ENCODE measurements around the gene MRPL55. TPM values are rescaled to one million over a fixed set of nuclear protein-coding genes. Genes with fewer than 3 reads are reported as not detected.

The MRPL55 gene
- total RNA-seq, 1 donor from 2014 or later: 33.4 TPM

DNA sequence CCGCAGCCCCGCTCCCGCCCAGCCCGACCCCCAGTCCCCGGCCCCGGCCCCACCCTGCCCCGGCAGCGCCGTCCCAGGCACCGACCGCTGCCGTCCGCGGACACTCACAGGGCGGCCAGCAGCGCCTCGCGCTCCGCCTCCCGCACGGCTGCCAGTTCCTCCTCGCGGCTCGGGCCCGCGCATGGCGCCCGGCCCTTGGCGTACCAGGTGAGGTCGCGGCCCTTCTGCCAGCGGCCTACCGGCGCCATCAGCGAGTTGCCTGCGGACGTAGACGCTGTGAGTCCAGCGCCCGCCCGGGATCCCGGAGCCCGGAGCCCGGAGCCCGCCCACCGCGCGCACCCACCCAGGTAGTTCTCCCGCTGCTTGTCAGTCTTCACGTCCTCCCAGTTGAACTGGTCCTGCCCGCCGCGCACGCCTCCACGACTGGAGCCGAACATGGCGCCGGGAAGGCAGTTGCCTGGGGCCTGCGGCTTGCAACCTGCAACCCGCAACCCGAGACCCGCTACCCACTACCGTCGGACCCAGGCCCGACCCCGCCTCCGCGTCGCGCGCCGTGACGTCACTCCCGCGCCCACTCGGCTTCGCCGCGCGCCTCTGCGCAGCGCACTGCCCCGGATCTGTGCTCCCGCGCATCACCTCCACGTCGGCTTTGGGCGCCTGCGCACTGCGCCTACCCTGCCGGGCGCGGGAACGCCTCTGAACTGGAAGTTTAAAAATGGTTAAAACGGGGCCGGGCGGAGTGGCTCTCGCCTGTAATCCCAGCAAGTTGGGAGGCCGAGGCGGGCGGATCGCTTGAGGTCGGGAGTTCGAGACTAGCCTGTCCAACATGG, 6.1 kb downstream of the MRPL55 start, which contains the start of gene C1orf35:
Gene C1orf35, minus strand, starts transcription at position 535 of the 830 bp plus-strand sequence. Its CDS starts 98 bp downstream, at position 437.
- DNase-seq (ENCODE audit: low spot score in 2 of 2) (peak; percentile 97), FAIRE-seq (no peak)

- DNase-seq (ENCODE audit: low spot score in 2 of 2) (peak; percentile 57 to 58), FAIRE-seq (no peak)
Observed at GRCh38 chr1:228101994-228102790, 6.9 kb downstream of the MRPL55 start.

GRCh38 chr1:228101614-228101993, 7.5 kb downstream of the MRPL55 start:
- FAIRE-seq (no peak), DNase-seq (ENCODE audit: low spot score in 2 of 2) (peak in 1 of 2 donors; percentile 21)

GRCh38 chr1:228100822-228101613, 8.1 kb downstream of the MRPL55 start:
- DNase-seq (ENCODE audit: low spot score in 2 of 2) (peak; percentile 8 to 28), FAIRE-seq (no peak)

GRCh38 chr1:228099331-228099732, 9.8 kb downstream of the MRPL55 start:
- no peak for FAIRE-seq
- DNase-seq (ENCODE audit: low spot score in 2 of 2): peak; percentile 1 to 5

- FAIRE-seq (no peak), DNase-seq (ENCODE audit: low spot score in 2 of 2) (peak; percentile 3 to 4)
Observed at GRCh38 chr1:228098323-228098931, 10.7 kb downstream of the MRPL55 start.

DNA sequence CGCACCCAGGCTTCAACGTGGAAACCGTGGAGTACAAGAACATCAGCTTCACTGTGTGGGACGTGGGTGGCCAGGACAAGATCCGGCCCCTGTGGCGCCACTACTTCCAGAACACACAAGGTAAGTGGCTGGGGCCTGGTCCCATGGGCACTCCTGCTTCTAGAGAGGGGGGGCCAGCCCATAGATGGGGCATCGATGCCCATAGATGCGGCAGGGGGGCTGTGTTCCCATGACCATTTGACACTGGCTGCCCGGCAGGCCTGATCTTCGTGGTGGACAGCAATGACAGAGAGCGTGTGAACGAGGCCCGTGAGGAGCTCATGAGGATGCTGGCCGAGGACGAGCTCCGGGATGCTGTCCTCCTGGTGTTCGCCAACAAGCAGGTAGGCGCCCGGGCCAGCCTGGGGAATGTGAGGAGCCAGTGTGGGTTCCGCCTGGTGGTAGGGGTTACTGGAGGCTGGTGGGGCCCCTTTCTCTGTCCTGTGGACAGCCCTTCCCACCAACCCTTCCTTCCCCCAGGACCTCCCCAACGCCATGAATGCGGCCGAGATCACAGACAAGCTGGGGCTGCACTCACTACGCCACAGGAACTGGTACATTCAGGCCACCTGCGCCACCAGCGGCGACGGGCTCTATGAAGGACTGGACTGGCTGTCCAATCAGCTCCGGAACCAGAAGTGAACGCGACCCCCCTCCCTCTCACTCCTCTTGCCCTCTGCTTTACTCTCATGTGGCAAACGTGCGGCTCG, 11.6 kb downstream of the MRPL55 start:
- FAIRE-seq: no peak
- peak; percentile 2 to 3 for DNase-seq (ENCODE audit: low spot score in 2 of 2)

DNA sequence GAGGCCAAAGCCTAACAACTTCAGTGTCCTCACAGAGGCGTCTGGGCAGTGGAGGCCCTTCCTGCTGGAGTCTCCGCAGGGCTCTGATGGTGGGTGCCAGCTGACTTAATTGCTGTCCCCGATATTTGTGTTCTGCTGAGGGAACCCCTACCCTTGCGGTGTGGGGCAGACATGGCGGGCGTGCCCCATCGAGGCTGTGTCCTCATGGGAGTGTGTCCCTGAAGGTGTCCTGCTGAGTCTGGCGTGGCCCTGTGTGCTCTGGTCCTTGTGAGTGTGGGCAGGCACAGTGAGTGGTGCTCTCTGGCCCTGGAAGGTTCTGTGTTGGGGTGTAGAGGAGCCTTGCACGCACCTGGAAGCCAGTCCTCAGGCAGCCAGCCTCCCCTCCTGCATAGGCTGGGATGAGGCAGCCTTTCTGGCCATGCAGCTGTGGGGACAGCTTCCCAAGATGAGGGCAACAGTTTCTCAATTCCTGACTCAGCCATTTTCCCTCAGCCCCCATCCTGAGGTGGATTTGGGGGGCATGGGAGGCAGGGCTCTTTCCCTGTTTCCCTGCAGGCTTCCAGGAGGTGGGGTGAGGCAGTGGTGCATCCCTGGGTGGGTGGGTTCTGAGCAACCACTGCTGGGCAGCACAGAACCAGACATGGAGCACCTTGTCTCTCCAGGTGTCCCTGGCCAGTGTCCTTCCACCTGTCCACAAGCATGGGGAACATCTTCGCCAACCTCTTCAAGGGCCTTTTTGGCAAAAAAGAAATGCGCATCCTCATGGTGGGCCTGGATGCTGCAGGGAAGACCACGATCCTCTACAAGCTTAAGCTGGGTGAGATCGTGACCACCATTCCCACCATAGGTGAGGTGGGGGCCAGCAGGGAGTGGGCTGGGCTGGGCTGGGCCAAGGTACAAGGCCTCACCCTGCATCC, 12.4 kb downstream of the MRPL55 start:
- DNase-seq (ENCODE audit: low spot score in 2 of 2): peak in 1 of 2 donors; percentile 12
- no peak for FAIRE-seq

- DNase-seq (ENCODE audit: low spot score in 2 of 2) (no peak), FAIRE-seq (no peak)
Observed at GRCh38 chr1:228095938-228096337, 13.2 kb downstream of the MRPL55 start.

DNA sequence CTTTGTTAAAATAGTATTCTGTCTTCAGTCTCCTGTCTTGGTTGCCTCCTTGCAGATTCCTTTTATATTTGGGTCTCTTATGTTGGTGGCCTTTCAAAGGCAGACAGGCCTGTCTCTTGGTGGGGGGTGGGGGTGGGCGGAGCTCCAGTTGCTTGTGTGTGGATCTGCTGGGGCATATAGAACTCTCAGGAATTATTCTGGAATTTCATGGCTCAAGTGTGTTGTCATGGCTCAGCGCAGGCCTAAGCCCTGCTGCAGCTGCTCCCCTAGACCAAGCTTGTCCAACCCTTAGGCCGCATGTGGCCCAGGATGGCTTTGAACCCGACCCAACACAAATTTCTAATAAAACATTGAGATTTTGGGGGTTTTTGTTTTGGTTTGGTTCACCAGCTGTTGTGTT, 13.9 kb downstream of the MRPL55 start:
- no peak for DNase-seq (ENCODE audit: low spot score in 2 of 2)
- FAIRE-seq: no peak

- DNase-seq (ENCODE audit: low spot score in 2 of 2) (no peak), FAIRE-seq (no peak)
Observed at GRCh38 chr1:228094432-228095016, 14.6 kb downstream of the MRPL55 start.

GRCh38 chr1:228093050-228093906, 15.8 kb downstream of the MRPL55 start:
- FAIRE-seq (no peak), DNase-seq (ENCODE audit: low spot score in 2 of 2) (no peak)

DNA sequence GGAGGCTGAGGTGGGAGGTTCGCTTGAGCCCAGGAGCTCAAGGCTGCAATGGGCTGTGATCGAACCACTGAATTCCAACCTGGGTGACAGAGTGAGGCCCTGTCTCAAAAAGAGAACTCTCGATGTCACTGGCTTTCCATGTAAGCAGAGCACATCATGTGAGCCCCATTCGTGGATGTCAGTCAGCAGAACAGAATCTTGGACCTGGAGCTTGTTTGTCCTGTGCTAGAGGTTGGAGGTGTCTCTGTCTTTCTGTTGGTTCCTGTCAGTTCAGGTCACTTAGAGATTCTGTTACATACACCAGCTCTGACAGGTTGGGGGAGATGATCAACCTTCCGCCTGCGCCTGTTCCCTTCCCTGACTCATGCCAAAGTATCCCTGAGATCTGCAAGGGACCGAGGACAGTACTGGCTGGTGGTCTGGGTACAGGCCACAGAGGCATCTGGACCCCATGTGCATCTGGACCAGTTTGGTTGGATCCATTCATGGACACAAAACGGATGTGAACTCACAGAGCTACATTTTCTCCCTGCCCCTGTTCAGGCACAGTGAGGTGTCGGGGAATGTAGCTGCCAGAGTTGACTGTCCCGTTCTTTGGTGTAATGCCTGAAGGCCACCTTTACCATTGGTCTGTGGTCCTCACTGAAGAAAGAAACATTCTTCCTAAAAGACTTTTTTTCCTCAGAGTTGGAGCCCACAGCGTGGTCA, 16.6 kb downstream of the MRPL55 start:
- FAIRE-seq (no peak), DNase-seq (ENCODE audit: low spot score in 2 of 2) (no peak)

- no peak for FAIRE-seq
- DNase-seq (ENCODE audit: low spot score in 2 of 2): no peak
Observed at GRCh38 chr1:228091084-228091483, 18.0 kb downstream of the MRPL55 start.

DNA sequence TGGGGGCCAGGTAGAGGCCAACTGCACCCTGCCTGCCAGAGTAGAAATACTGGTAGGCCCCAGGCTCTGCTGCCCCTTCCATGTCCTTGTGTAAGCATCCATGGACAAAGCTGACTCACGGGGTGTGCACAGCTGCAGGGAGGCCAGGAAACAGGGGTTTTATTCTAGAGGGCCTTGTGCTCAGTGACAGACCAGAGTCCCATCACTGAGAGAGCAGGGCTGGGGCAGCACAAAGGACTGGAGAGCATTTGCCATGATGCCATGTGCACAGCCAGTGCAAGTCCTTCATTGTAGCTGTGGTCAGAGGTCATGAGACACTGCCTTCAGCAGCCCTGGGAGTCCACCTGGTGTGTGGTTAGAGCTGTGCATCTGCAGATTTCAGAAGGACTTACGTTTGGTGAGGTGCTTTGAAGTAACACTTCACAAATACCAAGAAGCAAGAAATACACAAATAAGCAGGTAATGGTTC, 18.5 kb downstream of the MRPL55 start:
- no peak for FAIRE-seq
- peak in 1 of 2 donors; percentile 47 for DNase-seq (ENCODE audit: low spot score in 2 of 2)
